Renal pelvis (tissue), 4 donors: ENCODE measurements around the gene EMC1. TPM values are rescaled to one million over a fixed set of nuclear protein-coding genes. Genes with fewer than 3 reads are reported as not detected.
"Not testable (repeated sequence)": the region's sequence is repeated elsewhere in the genome, so short reads cannot be mapped to it uniquely, and the experiment has no call there.

ENCODE experiments used
- DNase-seq: peaks from one replicate; pipeline ENCODE4 v3.0.0-alpha.2; 2013
- polyA plus RNA-seq, 3 donors: library from polyadenylated mRNA; unstranded; fragments of 120-200 nt; gene quantifications; one replicate each; pipeline ENCODE4 v1.2.1, GENCODE V29; 2013; ENCODE audit not compliant: insufficient read length in 3 of 3

The EMC1 gene
- polyA plus RNA-seq, 3 donors = 52.1 to 58.0 (median 54.8) TPM

DNA sequence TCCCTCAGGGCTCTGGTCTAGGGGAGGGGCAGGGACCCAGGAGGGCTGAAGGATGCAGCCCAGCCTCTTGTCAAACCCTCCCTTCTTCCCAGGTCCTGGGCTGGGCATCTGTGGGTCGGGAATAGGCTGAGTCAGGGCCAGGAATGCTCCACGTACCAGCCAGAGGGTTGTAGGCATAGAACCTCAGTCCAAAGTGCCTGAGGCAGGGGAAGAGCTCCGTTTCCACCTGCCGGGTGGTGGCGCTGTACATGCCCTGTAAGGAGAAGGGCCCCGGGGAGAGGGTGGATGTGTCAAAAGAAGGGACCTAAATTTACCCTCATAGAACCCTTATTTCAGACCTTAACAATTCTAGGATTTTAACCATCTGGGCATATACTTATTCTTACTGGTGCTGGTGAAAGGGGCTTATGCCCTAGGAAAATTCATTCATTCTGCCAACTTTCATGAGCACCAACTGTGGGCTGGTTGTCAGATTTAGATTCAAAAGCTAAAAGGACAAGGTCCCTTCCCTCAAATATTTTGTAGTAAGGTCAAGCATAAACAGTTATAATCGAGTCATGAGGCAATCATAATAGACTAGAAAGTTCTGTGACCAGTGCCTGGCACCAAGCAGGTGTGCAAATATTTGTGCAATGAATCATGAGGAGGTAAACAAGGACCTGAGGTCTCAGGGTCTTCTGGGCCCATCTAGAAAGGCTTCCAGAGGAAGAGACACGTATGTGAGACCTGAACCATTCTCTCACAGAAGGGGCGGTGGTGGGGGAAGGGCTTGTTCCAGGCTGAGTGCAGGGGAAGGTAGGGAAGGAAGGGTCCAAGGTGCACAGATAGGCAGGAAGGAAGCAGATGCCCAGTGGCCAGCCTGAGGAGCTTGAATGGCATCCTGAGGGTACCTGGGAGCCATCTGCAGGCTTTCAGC is 18.4 kb upstream of the EMC1 start:
- not testable (repeated sequence) for DNase-seq

DNA sequence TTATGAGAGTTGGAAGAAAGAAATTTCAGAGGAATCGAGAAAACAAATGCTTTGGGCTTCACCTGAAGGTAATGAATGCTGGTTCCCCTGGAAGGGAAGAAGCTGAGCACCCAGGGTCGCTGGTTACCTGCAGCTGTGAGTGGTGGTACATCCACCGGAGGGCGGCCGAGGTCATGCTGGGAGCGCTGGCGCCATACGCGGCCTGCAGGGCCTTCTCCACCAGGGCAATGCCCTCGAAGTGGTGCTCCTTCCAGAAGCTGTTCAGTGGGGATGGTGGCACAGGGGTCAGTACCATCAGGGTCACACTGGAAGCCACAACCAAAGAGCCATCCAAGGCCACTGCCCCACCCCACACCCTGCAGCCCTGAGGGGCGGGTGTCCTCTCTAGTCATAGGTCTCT is 17.1 kb upstream of the EMC1 start:
- no peak for DNase-seq

DNA sequence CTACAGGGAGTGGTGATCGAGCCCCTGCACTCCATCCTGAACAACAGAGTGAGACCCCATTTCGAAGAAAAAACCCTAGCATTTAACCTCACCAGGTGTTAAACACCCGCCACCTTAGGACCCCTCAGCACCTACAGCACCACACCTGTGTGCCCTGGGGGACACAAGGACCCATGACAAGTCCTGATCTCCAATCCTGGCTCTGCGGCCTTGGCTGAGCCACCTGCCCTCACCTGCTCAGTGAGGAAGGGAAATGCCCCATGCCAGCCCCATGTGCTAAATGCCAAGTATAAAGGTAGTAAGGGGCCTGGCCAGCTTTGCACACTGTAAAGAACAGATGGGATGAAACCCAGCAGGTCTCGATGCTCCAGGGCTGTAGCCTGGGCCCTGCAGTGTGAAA is 11.4 kb upstream of the EMC1 start:
- DNase-seq = no peak

DNA sequence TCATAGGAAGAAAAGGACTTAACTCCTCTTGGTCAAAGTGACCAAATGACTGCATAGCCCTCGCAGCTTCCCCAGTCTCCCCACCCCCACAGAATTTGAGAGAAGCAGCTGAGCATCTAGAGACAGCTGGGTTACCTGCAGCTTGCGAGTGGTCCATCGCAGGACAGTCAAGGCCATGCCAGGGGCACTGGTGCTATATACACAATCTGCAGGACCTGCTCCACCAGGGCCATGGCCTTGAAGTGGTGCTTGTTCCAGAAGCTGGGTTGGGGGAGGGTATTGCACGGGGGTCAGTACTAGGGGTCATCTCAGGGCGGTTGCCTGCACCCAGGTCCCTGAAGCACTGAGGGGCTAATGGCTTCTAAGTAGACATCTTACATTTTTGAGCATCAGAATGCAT is 10.7 kb upstream of the EMC1 start:
- no peak for DNase-seq

DNA sequence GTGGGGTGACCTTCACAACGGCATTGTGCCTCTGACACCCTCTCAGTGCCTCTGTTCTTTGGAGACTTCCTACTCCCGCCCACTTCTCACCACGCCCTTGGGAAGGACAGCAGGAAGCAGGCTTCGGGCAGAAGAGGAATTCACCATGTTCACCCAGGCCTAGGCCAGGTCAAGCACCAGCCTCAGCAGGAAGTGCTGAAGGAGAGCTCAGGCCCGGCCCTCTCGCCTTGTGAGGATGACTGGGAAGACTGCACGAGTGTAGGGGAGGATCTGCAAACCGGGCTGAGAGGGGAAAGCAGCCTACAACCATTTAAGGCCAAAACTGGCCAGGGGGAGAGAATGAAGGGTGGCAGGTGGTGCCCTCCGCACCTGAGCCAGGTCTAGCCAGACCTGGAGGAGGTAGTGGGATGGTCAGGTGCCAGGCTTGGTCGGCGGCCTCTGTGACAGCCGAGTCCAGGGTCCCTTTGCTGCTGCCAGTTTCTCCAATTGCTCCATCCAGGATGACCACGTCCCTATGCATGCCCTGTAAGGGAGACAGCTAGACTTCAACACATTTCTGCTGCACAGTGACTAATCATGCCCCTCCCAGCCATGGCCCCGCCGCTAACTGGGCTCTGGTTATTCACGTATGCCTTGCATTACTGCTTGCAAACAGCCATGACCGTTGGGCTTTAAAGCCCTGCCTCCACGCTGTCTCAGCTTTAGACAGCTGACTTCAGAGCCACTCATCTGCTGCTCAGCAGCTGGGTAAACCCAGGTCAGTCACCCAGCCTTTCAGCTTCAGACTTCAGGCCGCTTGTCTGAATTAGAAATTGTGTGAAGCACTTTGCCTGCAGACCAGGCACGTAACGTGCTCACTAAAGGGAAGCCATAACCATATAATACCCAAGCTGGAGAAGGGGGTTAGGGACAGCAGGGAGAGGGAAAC is 9.2 kb upstream of the EMC1 start:
- no peak for DNase-seq

DNA sequence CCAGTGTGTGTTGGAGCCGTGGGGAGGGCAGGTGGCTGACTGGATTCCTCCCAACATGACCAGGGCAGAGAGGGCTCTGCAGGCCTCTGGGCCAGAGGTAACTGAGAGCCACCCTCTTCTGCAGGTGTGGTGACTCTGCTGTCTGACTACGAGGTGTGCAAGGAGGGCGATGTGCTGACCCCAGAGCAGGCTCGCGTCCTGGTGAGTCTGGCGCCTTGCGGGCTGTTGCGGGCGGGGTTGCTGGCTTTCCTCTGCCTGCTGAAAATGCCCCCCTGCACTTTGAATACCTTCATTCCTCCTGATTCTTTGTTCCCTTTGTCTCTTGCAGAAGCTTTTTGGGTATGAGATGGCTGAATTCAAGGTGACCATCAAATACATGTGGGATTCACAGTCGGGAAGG is 7.0 kb upstream of the EMC1 start:
- DNase-seq = no peak

DNA sequence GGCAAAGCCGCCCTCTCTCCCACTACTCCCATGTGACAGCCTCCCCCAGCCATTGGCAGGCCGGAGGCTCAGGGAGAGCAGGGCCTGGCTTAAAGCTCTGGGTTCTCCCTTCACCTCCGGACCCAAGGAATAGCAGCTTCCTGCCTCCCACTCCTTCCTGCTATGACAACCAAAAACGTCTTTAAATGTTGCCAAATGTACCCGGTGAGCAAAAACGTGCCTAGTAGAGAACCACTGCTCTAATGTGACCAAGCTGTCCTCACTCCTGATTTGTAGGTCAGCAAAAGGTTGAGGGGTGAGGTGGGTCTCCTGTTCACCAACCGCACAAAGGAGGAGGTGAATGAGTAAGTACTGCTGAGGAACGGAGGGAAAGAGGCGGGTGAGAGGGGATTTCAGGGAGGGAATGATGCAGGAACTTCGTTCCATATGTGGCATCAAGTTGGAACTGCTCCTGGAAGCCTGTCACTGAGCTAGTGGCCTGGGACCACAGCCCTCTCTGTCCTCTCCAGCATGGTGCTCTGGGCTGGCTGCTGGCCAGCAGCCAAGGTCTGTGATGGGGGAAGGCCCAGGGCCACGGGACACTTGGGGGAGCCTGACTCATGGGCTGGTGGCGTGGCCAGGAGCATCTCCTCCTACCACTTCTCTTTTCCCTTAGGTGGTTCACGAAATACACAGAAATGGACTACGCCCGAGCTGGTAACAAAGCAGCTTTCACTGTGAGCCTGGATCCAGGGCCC is 6.0 kb upstream of the EMC1 start:
- no peak for DNase-seq

DNA sequence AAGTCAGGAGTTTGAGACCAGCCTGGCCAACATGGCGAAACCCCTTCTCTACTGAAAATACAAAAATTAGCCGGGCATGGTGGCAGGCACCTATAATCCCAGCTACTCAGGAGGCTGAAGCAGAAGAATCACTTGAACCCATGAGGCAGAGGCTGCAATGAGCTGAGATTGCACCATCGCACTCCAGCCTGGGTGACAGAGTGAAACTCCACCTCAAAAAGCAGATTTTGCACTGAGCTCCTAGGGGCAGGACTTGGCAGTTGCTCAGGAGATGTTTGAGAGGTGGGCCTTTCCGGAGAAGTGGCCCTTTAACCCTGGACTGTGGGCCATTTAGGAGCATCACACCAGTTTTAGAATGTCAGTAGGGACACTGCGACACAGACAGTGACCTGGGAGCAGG is 5.0 kb upstream of the EMC1 start:
- not testable (repeated sequence) for DNase-seq

DNA sequence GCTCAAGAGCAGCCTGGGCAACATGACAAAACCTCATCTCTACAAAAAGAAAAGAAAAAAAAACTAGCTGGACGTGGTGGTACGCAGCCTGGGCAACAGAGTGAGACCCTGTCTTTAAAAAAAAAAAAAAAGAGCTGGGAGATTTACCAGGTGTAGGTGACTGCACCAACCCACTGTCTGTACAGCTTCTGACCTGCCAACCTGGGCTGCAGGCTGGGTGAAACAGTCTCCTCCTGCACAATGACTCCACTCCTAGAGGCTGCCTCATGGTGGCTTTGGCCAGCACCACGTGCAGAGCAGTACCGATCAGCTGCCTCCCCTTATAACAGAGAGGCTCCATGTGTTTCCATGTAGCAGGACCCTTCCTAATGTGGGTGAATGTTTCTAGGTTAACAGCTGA is 4.0 kb upstream of the EMC1 start:
- DNase-seq = no peak

DNA sequence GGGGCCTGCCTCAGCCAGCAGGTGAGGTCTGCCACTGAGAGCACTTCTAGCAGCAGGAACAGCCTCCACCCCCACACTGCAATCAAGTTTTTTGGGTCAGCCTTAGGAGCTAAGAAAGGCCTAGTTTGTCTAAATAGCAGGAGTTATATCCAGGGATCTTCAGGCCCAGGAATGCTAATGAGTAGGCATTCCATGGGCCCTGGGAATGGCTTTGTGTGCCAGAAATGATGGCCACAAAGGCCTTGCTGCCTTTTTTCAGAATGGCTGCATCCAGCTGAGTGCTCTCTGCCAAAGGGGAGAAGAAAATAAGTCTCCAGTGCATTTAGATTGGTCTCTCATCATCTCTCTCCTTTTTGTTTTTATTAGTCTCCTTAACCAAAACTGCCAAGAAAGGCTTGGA is 3.1 kb upstream of the EMC1 start:
- no peak for DNase-seq

DNA sequence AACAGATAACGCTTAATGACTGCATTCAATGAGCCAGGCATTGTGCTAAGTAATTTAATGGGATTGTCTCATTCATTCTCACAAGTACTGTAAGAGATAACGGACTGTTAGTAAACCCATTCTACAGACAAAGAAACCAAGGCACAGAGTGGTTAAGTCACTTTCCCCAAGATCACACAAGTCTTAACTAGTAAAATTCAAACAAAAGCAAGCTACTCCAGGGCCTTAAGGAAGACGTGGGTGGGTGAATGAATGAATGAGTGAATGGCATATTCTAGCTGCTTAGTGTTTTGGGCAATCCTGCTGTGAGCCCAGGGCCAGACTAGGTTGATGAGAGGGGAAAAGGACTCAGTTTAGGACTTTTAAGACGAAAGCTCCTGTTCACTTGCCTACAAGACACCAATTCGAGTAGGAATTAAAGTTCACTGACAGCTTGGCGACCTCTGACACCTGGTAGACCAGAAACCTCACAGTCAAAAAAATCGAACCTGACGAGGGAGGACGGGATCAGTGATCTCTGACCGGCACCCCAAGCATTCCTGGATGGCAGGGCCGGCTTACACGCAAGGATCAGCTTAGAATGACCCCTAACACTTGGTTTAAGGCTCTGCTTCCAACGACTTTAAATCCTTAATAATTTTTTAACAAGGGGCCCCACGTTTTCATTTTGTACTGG is 557 bp downstream of the EMC1 start:
- no peak for DNase-seq

DNA sequence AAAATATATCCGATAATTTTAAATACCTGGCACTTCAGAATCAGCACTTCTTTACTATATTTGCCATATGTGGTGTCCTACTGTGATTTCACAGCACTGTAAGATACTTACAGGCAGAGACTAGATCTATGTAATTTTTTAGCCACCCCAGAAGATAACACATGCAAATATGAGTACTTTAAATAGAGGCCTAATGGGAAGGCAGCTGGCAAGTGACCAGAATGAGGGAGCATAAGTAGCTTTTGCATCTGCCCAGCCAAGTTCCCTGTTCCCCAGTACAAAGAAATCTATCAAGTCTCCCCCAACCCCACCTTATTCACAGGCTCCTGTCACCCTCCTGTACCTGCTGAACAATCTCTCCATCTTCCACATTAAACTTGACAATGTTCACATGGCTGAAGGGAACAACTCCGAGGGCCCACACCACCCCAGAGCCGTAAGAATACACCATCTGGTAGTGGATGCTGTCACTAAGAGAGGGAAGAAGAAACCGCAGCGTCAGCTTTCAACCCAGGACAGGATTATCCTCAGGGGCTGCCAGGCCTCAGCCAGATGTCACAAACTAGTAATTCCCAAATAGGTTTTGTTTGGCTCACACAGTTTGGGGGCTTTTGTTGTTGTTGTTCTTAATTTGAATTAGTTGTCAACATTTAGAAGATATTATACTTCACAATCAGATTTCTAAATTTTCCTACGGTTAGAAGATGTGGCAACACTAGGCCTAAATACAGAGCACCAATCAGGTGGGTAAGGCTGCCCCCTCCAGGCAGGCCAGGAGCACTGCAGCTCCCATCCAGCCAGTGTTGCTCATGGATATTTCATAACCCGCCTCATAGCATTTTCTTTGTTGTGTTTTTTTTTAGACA is 10.4 kb downstream of the EMC1 start:
- no peak for DNase-seq

DNA sequence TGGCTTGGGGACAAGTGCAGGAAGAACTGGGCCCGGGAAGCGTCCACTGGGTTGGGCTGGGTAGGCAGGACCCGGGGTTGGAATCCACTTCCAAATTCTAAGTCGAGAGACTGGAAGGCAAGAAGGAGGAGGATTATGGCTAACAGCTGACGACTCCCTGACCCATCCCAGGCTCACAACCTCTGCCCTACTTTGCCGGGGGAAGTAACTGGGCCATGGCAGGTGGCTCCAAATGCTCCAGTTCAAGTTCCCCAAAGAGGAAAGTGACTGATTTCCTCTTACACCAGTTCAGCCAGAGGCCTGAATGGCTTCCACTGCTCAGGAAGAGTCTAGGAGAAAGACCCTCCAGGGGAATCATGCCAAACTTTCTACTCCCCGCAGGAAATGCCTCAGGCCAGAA is 11.4 kb downstream of the EMC1 start:
- DNase-seq = no peak

DNA sequence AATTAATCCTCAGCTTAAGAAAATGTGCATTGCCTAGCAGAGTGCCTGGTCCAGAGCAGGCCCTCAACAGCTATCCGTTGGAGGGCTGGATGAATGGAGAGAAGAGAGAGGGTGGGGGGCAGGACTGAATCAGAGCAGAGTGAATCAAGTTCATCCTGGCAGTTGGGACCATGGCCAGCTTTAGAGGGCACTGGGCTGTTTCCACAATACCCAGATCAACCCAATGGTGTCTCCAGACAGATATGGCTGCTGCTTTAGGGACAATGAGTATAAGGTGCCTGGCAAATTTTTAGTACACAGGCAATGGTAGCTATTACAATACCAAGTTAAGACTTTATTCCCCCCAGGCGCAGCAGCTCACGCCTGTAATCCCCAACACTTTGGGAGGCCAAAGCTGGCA is 17.1 kb downstream of the EMC1 start:
- DNase-seq = no peak

DNA sequence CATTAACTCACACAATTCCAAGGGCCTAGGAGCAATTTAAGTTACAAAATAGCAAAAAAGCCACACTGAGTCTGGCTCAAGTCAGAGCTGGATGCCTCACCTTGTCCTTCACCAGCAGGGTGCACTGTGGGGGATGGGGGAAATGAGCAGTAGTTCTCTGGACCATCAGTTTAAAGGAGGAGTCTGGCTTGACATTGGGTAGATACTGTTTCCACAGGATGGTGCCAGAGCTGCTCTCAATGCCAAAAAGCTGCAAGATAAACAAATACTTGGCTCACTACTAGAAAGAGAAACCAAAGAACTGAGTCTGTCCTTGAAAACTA is 18.8 kb downstream of the EMC1 start:
- DNase-seq = no peak

DNA sequence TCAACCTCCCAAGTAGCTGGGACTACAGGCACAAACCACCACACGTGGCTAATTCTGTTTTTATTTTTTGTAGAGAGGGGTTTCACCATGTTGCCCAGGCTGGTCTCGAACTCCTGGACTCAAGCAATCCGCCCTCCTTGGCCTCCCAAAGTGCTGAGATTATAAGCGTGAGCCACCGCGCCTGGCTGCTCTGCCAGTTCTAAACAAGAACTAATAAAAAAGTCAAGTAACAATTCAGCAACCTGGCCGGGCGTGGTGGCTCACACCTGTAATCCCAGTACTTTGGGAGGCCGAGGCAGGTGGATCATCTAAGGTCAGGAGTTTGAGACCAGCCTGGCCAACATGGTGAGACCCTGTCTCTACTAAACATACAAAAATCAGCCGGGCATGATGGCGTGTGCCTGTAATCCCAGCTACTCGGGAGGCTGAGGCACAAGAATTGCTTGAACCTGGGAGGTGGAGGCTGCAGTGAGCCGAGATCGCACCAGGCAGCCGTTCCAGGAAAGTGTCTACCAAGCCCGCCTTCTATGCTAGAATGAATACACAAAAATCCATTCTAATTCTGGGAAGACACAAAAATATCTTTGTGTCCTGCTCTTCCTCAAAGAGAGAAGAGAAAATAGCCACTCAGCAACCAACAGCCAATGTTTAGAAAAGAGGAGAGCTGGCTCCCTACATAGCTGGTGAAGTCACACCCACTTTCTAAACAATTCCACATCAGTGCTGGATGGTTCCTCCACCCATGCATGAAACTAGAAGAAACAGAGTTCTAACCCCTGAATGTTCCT is 19.4 kb downstream of the EMC1 start:
- not testable (repeated sequence) for DNase-seq

DNA sequence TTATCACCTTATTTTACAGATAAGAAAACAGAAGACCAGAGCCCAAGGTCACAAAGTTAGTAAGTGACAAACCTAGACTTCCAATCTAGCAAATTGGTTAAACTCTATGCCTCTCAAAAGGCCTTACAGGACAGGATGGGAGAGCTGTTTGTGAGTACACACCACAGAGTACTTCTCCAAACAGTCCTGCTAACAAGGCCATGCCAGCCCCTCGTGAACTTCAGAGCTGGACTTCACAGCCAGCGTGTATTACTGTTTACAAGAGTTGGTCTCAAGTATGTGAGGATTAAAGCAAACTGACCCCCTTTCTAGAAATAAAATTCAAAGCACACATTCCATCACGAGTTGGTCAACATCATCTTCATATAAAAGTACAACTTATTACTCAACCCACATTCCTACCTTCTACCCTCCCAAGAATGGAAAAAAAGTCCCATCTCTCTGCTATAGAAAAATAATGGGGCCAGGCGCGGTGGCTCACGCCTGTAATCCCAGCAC is 21.4 kb downstream of the EMC1 start:
- no peak for DNase-seq

DNA sequence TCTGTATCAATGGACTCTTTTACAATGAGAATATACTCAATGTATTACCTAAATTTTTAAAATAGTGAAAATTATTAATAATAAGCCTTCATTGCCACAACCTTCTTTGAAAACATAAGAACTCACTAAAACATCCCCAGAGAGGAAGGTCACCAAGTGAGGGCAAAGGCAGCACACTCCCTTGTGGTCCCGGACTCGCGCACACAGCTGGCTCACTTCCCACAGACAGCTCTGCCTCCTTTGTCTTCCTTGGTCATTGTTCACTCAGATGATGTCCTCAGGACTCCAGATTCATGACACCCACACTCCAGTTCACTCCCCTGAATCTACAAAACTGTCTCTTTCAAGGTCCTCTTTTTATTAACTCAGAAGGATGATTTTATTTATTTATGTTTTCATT is 22.1 kb downstream of the EMC1 start:
- DNase-seq = no peak

DNA sequence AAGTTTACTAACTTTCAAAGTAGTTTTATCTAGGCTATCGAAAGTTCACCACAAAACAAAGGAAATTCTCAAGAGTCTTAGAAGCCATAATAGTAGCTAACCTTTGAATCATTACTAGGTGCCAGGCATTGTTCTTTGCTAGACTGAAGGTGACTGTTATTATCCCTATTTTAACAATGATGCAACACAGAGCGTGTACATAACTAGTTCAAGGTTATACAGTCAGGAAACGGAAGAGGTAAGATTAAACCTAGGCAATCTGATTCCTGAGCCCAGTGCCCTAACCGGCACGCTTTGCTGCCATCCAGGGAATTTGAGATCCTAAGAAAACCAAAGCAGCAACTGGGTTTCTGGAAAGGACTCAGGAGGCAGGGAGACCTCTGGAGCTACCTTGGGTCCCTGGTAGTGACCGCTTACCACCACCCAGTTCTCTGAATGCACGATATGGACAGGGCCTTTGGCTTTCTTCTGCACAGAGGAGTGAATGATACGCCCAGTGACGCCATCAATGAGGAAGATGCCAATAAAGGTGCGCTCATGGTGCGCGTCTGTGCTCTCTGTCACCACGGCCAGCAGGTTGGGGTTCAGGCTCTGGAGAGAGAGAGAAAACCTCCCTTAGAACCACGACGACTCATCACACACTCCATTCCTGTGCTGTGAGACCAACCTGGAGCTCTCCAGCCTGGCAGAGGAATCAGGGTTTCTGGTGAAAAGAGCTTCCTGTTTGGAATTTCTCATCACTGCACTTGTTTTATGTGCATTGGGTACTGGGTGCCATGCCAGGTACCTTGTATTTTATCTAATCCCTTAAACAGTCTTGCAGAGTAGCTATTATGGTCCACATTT is 28.1 kb downstream of the EMC1 start:
- no peak for DNase-seq
